Fibroblast of the conjunctiva (primary cell): ENCODE measurements around the gene SPPL2B.
"Not testable (repeated sequence)": the region's sequence is repeated elsewhere in the genome, so short reads cannot be mapped to it uniquely, and the experiment has no call there.

Experiments
- DNase-seq: peaks from one replicate; pipeline ENCODE4 v3.0.0-alpha.2; 2010; ENCODE audit warnings: low read depth

The SPPL2B gene

DNA sequence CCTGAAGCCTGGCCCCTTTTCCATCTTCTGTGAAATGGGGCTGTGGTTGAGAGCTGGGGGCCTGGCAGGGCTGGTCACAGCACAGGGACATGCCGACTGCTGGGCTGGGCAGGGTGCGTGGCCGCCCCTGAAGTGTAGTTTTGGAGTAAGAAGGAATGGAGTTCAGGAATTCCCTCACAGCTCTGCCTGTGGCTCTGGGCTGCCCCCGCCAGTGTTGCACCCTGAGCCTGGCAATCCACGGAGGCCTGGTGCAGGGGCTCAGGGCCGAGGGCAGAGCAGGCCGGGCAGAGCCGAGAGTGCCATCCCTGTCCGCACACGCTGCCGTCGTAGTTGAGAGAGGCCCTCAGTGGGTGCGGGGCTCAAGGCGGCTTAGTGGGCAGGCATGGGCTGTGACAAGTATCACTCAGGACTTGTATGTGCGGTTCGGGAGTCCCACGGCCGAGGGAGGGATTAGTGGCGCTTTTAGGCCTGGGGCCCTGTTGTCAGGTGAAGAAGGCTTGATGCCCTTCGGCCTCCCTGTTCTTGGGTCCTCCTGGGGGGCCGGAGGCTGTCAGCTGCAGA is 9.7 kb downstream of the SPPL2B start:
- DNase-seq = no peak

DNA sequence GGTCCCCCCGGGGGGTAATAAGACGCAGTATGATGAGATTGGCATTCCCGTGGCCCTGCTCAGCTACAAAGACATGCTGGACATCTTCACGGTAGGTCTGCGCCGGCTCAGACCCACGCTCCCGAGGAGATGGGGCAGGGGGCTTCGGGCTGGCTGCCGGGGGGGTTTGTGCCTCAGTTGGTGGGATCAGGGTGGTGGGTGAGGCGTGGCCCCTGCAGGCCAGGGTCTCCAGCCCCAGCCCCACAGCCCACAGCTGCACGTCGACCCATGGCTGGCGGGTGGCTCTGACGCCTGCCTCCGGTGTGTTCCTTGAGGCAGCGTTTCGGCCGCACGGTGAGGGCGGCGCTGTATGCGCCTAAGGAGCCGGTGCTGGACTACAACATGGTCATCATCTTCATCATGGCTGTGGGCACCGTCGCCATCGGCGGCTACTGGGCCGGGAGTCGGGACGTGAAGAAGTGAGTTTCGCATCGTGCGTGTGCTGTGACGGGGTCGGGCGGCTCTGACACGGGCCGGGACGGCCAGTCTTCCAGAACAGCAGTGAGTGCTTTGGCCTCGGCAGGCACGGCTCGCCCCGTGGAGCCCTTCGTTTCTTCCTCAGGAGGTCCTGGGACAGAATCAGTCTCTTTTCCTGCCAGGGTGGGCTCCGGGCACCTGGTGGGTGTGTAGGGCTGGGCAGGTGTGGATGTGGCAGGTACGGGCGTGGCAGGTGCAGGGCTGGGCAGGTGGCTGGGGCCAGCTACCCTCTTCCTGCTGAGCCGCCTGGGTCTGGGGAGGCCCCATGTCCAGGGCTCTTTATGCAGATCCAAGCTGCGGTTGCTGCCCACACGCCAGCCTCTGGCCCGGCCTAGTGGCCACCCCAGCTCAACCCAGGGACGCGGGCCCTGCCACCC is 10.5 kb downstream of the SPPL2B start:
- no peak for DNase-seq

DNA sequence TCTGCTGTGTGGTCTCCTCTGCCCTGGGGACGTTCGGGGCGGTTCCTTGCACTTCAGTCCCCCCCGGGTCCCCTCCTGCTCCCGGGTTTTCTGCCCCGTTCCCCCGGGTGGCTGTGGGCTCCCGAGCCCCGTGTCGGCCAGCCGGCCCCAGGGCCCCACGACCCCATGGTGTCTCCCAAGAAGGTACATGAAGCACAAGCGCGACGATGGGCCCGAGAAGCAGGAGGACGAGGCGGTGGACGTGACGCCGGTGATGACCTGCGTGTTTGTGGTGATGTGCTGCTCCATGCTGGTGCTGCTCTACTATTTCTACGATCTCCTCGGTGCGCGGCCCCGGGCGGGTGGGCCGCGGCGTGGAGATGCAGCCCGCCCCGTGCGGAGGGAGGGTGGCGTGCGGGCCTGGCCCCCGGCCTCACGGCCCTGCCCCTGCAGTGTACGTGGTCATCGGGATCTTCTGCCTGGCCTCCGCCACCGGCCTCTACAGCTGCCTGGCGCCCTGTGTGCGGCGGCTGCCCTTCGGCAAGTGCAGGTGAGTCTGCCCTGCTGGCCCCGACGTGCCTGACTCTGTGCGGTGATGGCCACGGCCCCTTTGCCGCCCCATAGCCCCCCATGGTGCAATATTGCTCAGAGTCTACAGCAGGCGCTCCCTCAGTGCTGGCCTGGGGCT is 11.3 kb downstream of the SPPL2B start:
- DNase-seq = no peak

DNA sequence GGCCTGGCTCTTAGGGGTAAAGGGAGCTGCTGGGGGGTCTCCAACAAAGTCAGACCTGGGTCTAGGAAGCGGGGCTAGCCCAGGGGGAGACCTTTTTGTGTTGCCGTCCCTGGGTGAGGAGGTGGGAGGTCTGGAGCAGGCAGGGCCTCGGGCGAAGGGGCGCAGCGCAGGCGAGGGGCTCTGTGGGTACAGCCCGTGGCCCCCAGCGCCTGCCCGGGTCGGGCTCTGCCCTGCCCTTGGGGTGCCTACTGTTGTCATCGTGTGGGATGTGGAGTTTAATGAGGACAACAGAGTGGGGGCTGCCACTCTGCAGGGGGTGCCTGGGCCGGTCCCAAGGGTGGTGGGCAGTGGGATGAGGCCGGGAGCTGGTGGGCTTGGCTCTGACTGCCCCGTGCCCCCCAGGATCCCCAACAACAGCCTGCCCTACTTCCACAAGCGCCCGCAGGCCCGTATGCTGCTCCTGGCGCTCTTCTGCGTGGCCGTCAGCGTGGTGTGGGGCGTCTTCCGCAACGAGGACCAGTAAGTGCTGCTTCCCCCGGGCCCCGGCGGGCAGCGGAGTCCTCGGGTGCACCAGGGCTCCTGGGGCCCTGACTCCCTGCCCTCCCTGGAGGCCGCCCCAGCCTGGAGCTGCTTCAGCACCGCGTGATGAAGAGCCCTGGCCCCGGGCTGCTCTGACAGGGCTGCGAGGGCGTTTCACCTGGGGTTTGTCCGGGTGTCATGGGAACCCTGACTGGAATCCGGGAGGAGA is 12.2 kb downstream of the SPPL2B start:
- no peak for DNase-seq

DNA sequence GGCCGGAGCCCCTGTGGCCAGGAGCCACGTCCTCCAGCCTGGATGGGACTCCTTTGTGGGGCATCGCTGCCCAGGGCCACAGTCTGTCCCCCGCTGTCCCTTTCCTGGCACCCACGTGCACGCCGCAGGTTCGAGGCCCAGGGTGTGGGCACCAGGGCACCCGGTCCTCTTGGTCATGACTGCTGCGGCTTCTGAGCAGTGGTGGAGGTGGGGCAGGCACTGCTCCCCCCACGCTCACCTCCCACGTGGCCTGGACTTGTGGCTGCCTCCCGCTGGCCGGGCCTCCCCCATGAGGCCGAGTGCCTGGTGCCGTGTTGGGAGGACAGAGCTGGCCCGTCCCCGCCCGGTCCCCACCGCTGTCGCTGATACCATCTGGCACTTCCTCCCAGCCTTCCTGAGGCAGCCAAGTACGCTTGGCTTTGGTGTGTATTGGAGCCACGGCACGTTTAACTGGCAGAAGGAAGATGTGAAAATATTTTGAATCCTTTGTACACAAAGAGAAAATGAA is 12.8 kb downstream of the SPPL2B start:
- no peak for DNase-seq

DNA sequence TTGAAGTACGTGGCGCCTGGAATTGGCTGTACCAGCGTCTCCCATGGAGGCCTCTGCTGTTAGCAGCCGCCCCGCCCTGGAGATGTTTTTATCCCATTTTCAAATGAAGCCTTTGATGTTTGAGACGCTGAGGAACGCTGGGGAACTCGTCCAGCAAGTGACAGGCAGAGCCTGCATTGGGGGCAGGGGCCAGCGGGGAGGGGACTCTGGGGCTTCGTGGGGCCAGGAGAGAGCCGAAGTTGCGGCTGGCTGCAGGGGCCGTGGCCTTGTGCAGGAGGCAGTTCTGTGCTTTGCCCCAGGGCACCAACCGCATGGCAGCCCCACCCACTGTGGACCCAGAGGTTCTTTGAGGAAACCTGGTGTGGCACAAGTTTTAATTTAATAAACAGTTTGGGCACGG is 13.5 kb downstream of the SPPL2B start:
- no peak for DNase-seq

DNA sequence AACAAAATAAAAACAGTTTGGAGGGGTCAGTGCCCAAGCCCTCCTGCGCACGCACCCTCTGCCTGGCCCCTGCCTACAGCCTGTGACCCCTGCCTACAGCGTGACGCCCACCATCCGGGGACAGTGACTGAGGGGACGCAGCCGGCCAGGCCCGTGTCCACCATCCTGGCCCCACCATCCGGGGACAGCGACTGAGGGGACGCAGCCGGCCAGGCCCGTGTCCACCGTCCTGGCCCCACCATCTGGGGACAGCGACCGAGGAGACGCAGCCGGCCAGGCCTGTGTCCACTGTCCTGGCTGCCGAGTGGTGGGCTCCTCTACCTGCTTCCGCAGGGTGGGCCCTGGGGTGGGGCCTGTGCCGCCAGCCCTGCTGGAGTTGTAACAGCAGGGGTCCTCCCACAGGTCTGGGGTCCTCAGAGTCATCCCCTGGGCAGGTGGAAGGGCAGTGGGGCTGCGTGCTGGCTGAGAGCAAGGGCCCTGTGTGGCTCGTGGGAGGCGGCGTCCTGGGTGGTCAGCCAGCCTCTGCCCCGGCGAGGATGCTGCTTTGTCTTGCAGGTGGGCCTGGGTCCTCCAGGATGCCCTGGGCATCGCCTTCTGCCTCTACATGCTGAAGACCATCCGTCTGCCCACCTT is 14.3 kb downstream of the SPPL2B start:
- DNase-seq = no peak

DNA sequence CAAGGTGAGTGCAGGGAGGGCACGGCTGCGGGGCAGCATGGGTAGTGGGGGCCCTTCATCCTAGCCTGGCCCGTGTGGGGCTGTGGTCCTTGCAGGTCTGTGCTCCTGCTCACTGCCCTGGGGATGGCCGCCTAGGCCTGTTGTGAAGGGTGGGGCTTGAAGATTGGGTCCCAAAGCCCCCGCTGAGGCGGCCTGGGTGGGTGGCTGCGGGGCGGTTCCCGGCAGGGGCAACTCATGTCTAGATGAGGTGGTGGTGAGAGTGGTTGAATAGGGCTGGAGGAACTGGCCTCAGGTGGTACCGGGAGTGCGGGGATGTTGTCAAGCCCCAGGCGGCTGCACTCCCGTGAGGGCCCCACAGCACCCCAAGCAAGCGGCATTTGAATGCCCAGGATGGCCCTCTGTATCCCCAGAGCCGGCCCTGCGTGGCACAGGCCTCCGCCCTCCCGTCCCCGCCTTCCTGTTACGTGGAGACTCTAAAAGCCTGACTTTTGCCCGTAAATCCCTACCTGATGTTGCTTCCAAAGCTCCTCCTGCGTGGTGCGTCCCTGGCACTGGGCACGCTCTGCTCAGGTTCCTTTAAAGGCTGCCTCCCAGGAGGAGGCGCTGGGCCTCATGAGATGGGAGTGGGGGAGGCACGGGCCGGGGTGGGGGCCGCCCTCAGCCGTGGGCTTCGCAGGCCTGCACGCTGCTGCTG is 15.0 kb downstream of the SPPL2B start:
- DNase-seq = no peak

DNA sequence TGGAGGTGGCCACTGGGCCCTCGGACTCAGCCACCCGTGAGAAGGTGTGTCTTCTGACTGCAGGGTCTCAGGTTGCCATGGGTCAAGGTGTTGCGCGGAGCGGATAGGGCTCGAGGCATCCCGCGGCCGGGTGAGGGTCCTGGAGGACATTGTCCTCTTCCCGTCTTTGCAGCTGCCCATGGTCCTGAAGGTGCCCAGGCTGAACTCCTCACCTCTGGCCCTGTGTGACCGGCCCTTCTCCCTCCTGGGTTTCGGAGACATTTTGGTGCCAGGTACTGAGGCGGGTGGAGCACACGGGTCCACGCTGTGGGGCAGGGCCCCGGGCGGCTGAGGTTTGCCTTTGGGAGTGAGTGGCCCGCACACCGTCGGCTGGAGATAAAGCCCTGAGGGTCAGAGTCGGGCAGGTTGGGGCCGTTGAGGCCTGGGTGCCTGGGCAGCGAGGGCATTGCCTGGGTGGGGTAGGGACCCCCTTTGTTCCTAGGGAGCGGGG is 15.9 kb downstream of the SPPL2B start:
- no peak for DNase-seq

DNA sequence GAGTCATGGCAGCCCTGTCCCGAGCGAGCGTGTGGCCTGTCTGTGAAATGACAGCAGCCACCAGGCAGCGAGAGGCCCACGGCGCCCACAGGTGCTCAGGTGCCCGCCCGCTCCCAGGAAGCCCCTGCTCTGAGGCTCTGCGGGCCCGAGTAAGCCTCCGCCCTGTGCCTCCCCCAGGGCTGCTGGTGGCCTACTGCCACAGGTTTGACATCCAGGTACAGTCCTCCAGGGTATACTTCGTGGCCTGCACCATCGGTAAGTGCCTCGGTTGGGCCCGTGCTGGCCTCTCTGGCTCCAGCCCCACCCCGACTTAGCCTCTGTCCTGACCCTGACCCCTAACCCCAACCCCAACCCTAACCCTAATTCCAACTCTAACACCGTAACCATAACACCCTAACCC is 16.6 kb downstream of the SPPL2B start:
- DNase-seq = no peak

DNA sequence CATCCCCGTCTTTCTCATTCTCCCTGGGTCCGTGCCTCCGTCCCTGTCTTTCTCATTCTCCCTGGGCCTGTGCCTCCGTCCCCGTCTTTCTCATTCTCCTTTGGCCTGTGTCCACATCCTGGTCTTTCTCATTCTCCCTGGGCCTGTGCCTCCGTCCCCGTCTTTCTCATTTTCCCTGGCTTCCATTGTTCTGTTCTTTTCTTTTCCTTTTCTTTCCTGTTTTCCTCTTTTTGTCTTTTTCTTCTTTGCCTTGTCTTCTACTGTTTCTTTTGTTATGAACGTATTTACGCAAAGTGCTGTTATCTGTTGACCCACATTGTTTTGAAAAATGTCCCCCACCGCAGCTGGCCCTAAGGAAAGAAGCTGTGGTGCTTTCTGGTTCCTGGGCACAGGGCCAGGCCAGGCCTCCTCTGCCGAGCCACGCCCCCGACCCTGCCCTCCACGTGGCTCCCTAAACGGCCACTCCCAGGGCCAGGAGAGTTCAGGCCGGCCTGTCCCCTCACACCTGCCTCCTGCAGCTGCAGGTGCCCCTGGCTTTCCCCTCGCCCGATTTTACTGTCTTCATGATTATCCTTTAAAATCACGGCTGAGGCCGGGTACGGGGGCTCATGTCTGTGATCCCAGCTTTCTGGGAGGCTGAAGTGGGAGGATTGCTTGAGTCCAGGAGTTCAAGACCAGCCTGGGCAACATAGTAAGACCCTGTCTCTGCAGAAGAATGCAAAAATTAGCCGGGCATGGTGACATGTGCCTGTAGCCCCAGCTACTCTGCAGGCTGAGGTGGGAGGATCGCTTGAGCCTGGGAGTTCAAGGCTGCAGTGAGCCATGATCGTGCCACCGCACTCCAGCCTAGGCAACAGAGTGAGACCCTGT is 17.5 kb downstream of the SPPL2B start:
- DNase-seq = no peak

DNA sequence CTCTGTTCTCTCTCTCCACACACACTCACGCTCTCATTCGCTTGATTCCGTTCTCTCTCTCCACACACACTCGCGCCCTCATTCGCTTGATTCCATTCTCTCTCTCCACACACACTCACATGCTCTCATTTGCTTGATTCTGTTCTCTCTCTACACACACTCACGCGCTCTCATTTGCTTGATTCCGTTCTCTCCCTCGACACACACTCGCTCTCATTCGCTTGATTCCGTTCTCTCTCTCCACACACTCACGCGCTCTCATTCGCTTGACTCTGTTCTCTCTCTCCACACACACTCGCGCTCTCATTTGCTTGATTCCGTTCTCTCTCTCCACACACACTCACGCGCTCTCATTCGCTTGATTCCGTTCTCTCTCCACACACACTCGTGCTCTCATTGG is 21.3 kb downstream of the SPPL2B start:
- DNase-seq = not testable (repeated sequence)

DNA sequence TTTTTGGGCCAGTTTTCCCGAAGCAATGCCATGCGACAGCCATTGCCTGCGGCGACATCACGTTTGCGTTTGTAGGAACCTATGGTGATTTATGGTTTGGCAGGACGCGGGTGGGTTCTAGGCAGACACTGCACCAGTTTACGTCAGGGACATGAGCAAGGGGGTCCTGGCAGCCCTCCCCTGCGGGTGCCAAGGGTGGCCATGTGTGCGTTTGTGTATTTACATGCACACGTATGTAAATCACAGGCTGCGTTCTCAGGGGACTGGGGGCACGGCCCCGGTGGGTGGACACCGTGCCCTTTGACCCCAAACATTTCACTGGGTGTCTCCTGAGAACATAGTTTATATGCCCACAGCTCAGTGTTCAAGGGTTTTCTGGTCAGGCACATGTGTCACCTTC is 22.2 kb downstream of the SPPL2B start:
- no peak for DNase-seq

DNA sequence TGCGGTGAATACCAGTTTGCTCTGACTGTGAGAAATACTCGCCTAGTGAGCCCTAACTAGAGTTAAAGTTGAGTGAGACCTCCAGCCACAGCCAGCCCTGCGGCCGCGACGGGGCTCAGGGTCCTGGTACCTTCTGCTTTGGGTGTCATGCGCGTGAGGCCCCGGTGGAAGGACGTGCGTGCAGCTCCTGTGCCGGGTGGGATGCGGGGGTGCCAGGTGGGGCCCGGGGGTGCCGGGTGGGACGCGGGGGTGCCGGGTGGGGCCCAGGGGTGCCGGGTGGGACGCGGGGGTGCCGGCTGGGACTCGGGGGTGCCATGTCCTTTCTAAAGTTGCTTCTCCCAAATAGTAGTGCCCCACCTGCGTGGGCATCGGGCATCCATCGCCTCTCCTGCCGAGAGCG is 23.1 kb downstream of the SPPL2B start:
- no peak for DNase-seq

DNA sequence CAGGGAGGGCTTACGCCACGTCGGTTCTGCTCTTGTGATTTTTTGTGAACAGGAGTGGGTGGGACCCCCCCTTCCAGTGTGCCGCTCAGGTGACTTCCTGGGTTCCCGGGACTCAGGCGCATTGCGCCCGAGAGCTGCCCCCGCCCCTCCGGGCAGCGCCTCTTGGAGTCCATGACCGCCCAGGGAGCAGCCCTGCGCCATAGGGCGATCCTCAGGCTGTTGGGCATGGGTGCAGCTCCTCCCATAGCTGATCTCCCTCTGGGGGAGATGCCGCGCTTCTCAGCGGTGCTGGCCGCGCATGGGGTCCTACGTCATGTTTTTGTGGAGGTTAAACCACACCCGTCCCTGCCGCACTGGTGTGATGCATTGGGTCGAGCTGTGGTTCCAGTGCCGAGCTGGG is 23.6 kb downstream of the SPPL2B start:
- no peak for DNase-seq

DNA sequence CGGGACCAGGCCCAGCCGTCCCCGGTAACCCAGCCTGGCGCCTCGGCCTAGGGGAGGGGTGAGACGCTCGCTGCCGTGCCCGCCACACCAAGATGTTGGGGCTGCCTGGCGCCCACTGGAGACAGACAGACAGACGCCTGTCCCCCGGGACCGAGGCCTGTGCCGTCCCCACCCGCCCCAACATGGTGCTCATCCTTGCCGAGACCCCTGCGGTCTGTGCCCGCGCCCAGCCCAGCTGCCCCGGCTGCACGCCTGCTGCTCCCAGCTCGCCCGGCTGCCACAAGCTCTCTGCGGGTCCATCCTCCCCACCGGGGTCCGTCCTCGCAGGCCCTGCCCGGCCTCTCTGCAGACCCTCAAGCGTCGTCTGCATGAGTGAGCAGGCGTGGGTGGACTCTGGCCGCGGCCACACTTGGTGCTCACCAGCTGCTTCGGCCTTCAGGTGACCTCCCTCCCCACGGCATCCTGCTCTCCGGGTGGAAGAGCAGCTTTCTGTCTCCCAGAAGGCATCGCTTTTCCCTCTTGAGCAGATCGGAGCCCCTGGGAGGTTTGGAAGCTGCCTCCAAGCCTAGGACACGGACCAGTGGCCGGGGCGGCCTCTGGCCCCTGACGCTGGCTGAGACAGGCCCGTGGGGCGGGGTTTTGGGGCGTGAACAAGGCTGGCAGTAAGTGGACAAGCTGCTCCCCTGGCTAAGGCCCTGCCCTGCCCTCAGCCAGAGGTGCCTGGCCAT is 24.8 kb downstream of the SPPL2B start:
- DNase-seq = no peak

DNA sequence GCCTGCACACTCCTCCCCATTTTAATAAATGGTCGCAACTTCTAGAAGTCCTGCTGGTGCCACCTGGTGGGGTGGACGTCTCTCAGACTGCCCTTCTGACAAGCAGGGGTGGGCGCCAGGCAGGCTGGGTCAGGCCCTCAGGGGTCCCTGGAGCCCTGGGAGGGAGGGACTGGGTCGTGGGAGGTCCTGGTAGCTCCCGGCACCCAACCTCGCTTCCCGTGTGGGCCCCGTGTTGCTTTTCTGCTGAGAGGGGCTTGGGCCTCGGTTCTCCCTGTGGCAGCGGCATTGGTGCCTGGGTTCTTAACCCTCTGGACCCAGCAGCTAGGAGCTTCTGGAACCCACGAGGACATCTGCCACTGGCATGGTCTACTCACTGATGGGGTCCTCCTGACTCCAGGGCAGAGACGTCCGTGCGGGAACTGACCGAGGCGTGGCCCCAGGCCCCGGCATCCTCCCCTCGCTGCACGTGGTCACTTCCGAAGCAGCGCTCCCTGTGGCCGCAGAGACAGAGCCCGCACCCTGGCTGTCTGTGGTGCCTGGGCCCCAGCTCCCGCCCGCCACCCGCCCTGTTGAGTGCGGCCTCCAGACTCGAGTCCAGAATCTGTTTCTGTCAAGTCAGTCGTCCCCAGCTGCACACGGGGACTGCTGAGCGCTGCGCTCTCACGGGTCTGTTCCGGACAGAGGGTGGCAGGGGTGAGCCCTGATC is 25.6 kb downstream of the SPPL2B start:
- DNase-seq = no peak

DNA sequence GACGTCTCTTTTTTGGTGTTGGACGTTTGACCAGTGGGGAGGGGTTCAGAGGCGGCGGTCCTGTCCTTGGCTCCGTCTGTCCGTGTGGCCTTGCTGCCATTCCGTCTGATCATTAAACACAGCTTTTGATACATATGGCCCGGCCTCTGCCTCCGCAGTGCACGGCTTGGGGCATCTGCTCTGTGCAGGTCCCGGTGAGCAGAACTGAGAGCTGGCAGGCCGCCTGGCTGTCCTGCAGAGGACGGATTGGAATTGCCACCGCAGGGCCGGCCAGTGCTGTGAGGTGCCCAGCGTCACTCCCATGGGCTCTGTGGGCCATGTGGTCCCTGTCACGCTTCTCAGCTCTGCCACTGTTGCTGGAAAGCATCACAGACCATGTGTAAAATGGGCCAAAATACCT is 26.2 kb downstream of the SPPL2B start:
- no peak for DNase-seq
